Activated CD4-positive, alpha-beta T cell treated with anti-CD3 and anti-CD28 coated beads, Interleukin-2, amount 10 ng/mL, durations not matched to agents 24 days and 14 days (primary cell): ENCODE data around the gene YAP1. TPM values are rescaled to one million over a fixed set of nuclear protein-coding genes. Genes with fewer than 3 reads are reported as not detected.

ENCODE experiments used
- DNase-seq: peaks from one replicate; pipeline ENCODE4 v3.0.0; 2022
- H3K27ac Mint-ChIP-seq: one replicate; pipeline ENCODE4 v1.8.0; 2022; ENCODE audit warnings: mild to moderate bottlenecking, mixed read lengths
- H3K27me3 Mint-ChIP-seq: one replicate; pipeline ENCODE4 v1.8.0; 2022; ENCODE audit warnings: mixed read lengths
- H3K36me3 Mint-ChIP-seq: one replicate; pipeline ENCODE4 v1.8.0; 2022; ENCODE audit warnings: low read depth, mild to moderate bottlenecking, mixed read lengths
- H3K4me1 Mint-ChIP-seq: one replicate; pipeline ENCODE4 v1.8.0; 2021; ENCODE audit warnings: mixed read lengths
- H3K4me3 Mint-ChIP-seq: one replicate; pipeline ENCODE4 v1.8.0; 2022; ENCODE audit warnings: mild to moderate bottlenecking, moderate library complexity, mixed read lengths
- H3K9me3 Mint-ChIP-seq: one replicate; pipeline ENCODE4 v1.8.0; 2021; ENCODE audit warnings: mixed read lengths
- intact Hi-C: fragments of 100-400 bp; cut with micrococcal nuclease; formaldehyde crosslinking; loops from one replicate; pipeline ENCODE4 v1.15.1; 2023
- total RNA-seq: library from RNA; stranded (reverse); gene quantifications from 2 replicates; pipeline ENCODE4 v1.2.3, GENCODE V29; 2022

YAP1 gene
- total RNA-seq, 1 donor from 2014 or later = not detected

GRCh38 chr11:102205805-102206204 lies 95.6 kb downstream of the YAP1 start:
- intact Hi-C loops = no loop called here
- Mint-ChIP-seq H3K9me3 (no peaks in the 10 kb centered on the region), H3K27me3 (peaks cover 21% of the 10 kb centered on the region), H3K36me3 (no peaks in the 10 kb centered on the region), H3K4me1 (no peaks in the 10 kb centered on the region), H3K4me3 (no peak overlapping the region), H3K27ac (no peak overlapping the region)
- peak; percentile 32 for DNase-seq

GRCh38 chr11:102208835-102209234 lies 98.6 kb downstream of the YAP1 start:
- Mint-ChIP-seq H3K27ac (no peak overlapping the region), H3K4me3 (no peak overlapping the region), H3K27me3 (peaks cover 18% of the 10 kb centered on the region), H3K36me3 (no peaks in the 10 kb centered on the region), H3K9me3 (no peaks in the 10 kb centered on the region), H3K4me1 (no peaks in the 10 kb centered on the region)
- intact Hi-C loops = no loop called here
- DNase-seq = no peak

GRCh38 chr11:102214623-102215022 lies 104.4 kb downstream of the YAP1 start:
- H3K36me3 Mint-ChIP-seq = no peaks in the 10 kb centered on the region
- H3K9me3 Mint-ChIP-seq = no peaks in the 10 kb centered on the region
- H3K27ac Mint-ChIP-seq = no peak overlapping the region
- DNase-seq = peak; percentile 2
- no peak overlapping the region for H3K4me3 Mint-ChIP-seq
- H3K4me1 Mint-ChIP-seq = no peaks in the 10 kb centered on the region
- peaks cover 11% of the 10 kb centered on the region for H3K27me3 Mint-ChIP-seq
- intact Hi-C loops = no loop called here

GRCh38 chr11:102216433-102217075 lies 106.3 kb downstream of the YAP1 start:
- no peak for DNase-seq
- Mint-ChIP-seq H3K36me3 (no peaks in the 10 kb centered on the region), H3K9me3 (no peaks in the 10 kb centered on the region), H3K4me3 (no peak overlapping the region), H3K27ac (no peak overlapping the region), H3K27me3 (peaks cover 10% of the 10 kb centered on the region), H3K4me1 (no peaks in the 10 kb centered on the region)
- intact Hi-C loops = no loop called here

- Mint-ChIP-seq H3K4me1 (no peaks in the 10 kb centered on the region), H3K36me3 (no peaks in the 10 kb centered on the region), H3K27ac (no peak overlapping the region), H3K27me3 (peaks cover 17% of the 10 kb centered on the region), H3K4me3 (no peak overlapping the region), H3K9me3 (no peaks in the 10 kb centered on the region)
- intact Hi-C loops = no loop called here
- DNase-seq = no peak
Observed at GRCh38 chr11:102220728-102221467, 110.7 kb downstream of the YAP1 start.

GRCh38 chr11:102223859-102224258 lies 113.6 kb downstream of the YAP1 start:
- Mint-ChIP-seq H3K36me3 (no peaks in the 10 kb centered on the region), H3K9me3 (no peaks in the 10 kb centered on the region), H3K27ac (no peak overlapping the region), H3K4me1 (no peaks in the 10 kb centered on the region), H3K4me3 (no peak overlapping the region), H3K27me3 (peaks cover 14% of the 10 kb centered on the region)
- intact Hi-C loops = no loop called here
- peak; percentile 6 for DNase-seq

- no peak overlapping the region for H3K27ac Mint-ChIP-seq
- intact Hi-C loops = no loop called here
Observed at GRCh38 chr11:102225689-102226568, 115.7 kb downstream of the YAP1 start.

GRCh38 chr11:102226702-102227490 lies 116.6 kb downstream of the YAP1 start:
- Mint-ChIP-seq H3K36me3 (no peaks in the 10 kb centered on the region), H3K9me3 (no peaks in the 10 kb centered on the region), H3K27me3 (peaks cover 17% of the 10 kb centered on the region), H3K4me1 (no peaks in the 10 kb centered on the region), H3K4me3 (no peak overlapping the region), H3K27ac (no peak overlapping the region)
- DNase-seq = peak; percentile 40
- intact Hi-C loops = no loop called here

More at GRCh38 chr11:102225689-102226568, 115.7 kb downstream of the YAP1 start:
- DNase-seq = peak; percentile 43
- Mint-ChIP-seq H3K4me1 (no peaks in the 10 kb centered on the region), H3K36me3 (no peaks in the 10 kb centered on the region), H3K4me3 (no peak overlapping the region), H3K9me3 (no peaks in the 10 kb centered on the region), H3K27me3 (peaks cover 11% of the 10 kb centered on the region)

GRCh38 chr11:102229510-102230123 lies 119.4 kb downstream of the YAP1 start:
- Mint-ChIP-seq H3K4me1 (no peaks in the 10 kb centered on the region), H3K36me3 (no peaks in the 10 kb centered on the region), H3K27ac (no peak overlapping the region), H3K4me3 (no peak overlapping the region), H3K27me3 (peaks cover 16% of the 10 kb centered on the region), H3K9me3 (no peaks in the 10 kb centered on the region)
- no peak for DNase-seq
- intact Hi-C loops = no loop called here

- intact Hi-C loops = no loop called here
- no peaks in the 10 kb centered on the region for H3K4me1 Mint-ChIP-seq
- H3K27me3 Mint-ChIP-seq = peaks cover 18% of the 10 kb centered on the region
- no peak overlapping the region for H3K27ac Mint-ChIP-seq
- no peaks in the 10 kb centered on the region for H3K9me3 Mint-ChIP-seq
- no peak overlapping the region for H3K4me3 Mint-ChIP-seq
- no peaks in the 10 kb centered on the region for H3K36me3 Mint-ChIP-seq
- DNase-seq = no peak
Observed at GRCh38 chr11:102230186-102230585, 119.9 kb downstream of the YAP1 start.

- Mint-ChIP-seq H3K36me3 (no peaks in the 10 kb centered on the region), H3K27ac (no peak overlapping the region), H3K27me3 (peaks cover 23% of the 10 kb centered on the region), H3K9me3 (no peaks in the 10 kb centered on the region), H3K4me3 (no peak overlapping the region), H3K4me1 (no peaks in the 10 kb centered on the region)
- intact Hi-C loops = no loop called here
- no peak for DNase-seq
Observed at GRCh38 chr11:102230911-102231310, 120.7 kb downstream of the YAP1 start.

- H3K4me3 Mint-ChIP-seq = no peak overlapping the region
- intact Hi-C loops = no loop called here
- DNase-seq = no peak
- peaks cover 26% of the 10 kb centered on the region for H3K27me3 Mint-ChIP-seq
- no peaks in the 10 kb centered on the region for H3K36me3 Mint-ChIP-seq
- no peak overlapping the region for H3K27ac Mint-ChIP-seq
- no peaks in the 10 kb centered on the region for H3K4me1 Mint-ChIP-seq
- H3K9me3 Mint-ChIP-seq = no peaks in the 10 kb centered on the region
Observed at GRCh38 chr11:102234779-102235439, 124.7 kb downstream of the YAP1 start.
